OCI-LY3 (cell line): Measurements from ENCODE around the gene SHROOM3.

Source experiments
- H2AFZ ChIP-seq: fragments of 200-600, 300-600 bp; shearing (Covaris generic); 2 replicates; pipeline ENCODE4 v1.6.0; 2014; ENCODE audit warnings: antibody characterized with exemption, low read depth, low read length
- H3K27ac ChIP-seq: fragments of 200-600, 300-600 bp; sonication (generic); 2 replicates; pipeline ENCODE4 v1.5.1; 2014; ENCODE audit warnings: mild to moderate bottlenecking, low read length, moderate library complexity, mixed read lengths
- H3K27me3 ChIP-seq: fragments of 200-600, 300-600 bp; sonication (generic); 2 replicates; pipeline ENCODE4 v1.6.1; 2014; ENCODE audit warnings: low read depth, low read length, mixed read lengths
- H3K36me3 ChIP-seq: fragments of 200-600, 300-600 bp; sonication (generic); replicated peaks from 2 replicates; pipeline ENCODE3; 2014; ENCODE audit warnings: low read depth, low read length, mixed read lengths
- H3K4me1 ChIP-seq: fragments of 300-600, 200-600 bp; sonication (generic); 2 replicates; pipeline ENCODE4 v1.6.1; 2014; ENCODE audit warnings: low read length, mixed read lengths
- H3K4me2 ChIP-seq: fragments of 200-600, 300-600 bp; sonication (generic); 2 replicates; pipeline ENCODE4 v1.6.1; 2014; ENCODE audit warnings: low read length, mixed read lengths
- H3K4me3 ChIP-seq: fragments of 300-600, 200-600 bp; sonication (generic); 2 replicates; pipeline ENCODE4 v1.5.1; 2014; ENCODE audit warnings: antibody characterized with exemption, mild to moderate bottlenecking, low read length, moderate library complexity
- H3K79me2 ChIP-seq: fragments of 300-600, 200-600 bp; shearing (Covaris generic); 2 replicates; pipeline ENCODE4 v1.6.1; 2014; ENCODE audit warnings: mild to moderate bottlenecking, low read length, mixed read lengths
- H3K9ac ChIP-seq: fragments of 300-600, 200-600 bp; shearing (Covaris generic); 2 replicates; pipeline ENCODE4 v1.6.0; 2014; ENCODE audit warnings: mild to moderate bottlenecking, low read length, moderate library complexity
- H3K9me3 ChIP-seq: fragments of 200-600, 300-600 bp; shearing (Covaris generic); 2 replicates; pipeline ENCODE4 v1.6.1; 2014; ENCODE audit warnings: low read length, mixed read lengths; ENCODE audit not compliant: insufficient read depth
- H4K20me1 ChIP-seq: fragments of 200-600, 300-600 bp; sonication (generic); 2 replicates; pipeline ENCODE4 v1.6.1; 2016; ENCODE audit warnings: low read length, mixed read lengths; ENCODE audit not compliant: insufficient read depth
- CTCF ChIP-seq: fragments of 200-600, 300-600 bp; sonication (generic); IDR thresholded peaks from 2 replicates; pipeline ENCODE4 v1.5.1; 2014; ENCODE audit warnings: antibody characterized with exemption, low read length, low read depth
- EZH2phosphoT487 ChIP-seq: fragments of 200-600 bp; shearing (Covaris generic); IDR thresholded peaks from 2 replicates; pipeline ENCODE4 v1.6.1; 2018; ENCODE audit warnings: antibody characterized with exemption, mixed run types, low read depth

The SHROOM3 gene

DNA sequence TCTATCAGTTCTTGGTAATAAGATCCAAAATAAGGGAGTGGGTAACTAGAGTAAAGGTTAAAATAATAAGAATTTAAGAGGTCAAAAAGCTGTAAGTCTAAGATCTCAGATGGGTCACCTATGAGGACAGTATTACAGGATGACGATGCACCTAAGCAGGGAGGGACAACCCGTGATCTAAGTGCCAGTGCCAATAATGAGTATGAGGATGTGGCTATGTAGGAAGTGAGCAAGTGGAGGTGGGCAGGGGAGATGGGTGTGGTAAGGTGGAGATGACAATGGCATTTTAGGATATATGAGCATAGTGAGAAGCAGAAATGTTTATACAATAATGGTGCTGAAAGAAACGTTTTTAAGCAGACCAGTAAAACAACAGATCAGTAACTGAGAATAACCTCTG, 33.4 kb upstream of the SHROOM3 start:
- H3K36me3 ChIP-seq = no peaks in the 10 kb centered on the region
- no peaks in the 10 kb centered on the region for H3K79me2 ChIP-seq
- TF ChIP-seq CTCF (no peak), EZH2phosphoT487 (no peak)
- H3K9me3 ChIP-seq = no peaks in the 10 kb centered on the region
- H3K27me3 ChIP-seq = peaks cover 38% of the 10 kb centered on the region
- H2AFZ ChIP-seq = no peak overlapping the region
- no peak overlapping the region for H3K27ac ChIP-seq
- H3K4me1 ChIP-seq = no peaks in the 10 kb centered on the region
- no peak overlapping the region for H3K9ac ChIP-seq
- no peak overlapping the region for H3K4me3 ChIP-seq
- H3K4me2 ChIP-seq = no peak overlapping the region
- H4K20me1 ChIP-seq = no peaks in the 10 kb centered on the region

GRCh38 chr4:76406081-76406480, 28.9 kb upstream of the SHROOM3 start:
- no peak for TF ChIP-seq EZH2phosphoT487
- no peak for TF ChIP-seq CTCF

DNA sequence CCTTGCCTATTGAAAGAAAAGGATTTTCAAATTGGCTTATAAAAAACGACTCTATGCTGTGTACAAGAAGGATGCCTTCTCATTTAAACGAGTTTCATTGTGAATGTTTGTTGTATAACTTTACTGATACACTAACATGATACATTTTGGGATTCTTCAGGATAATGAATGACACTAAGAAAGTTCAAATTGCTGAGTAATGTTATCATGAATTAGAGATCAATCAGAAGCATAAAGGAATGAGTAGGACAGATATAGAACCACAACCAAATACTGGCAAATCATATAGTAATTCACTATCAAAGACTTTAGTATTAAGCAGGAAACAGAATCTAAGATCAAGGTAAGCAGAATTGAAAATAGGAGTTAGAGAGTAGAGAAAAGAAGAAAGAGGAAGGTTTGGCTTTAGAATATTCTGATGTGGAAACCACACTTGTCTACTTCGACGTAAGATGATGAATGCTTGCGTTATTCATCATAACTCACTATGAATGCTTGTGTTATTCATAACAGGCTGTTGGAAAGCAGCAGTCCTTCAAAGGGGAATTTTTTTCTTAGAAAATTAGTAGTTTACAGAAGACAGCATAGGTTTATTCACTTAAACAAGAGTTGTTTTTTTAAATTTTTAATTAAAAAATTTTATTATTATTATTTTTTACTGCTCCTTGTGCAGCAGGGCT, 27.4 kb upstream of the SHROOM3 start:
- no peak overlapping the region for H2AFZ ChIP-seq
- H3K4me3 ChIP-seq = no peak overlapping the region
- H3K4me2 ChIP-seq = no peak overlapping the region
- H3K9me3 ChIP-seq = no peaks in the 10 kb centered on the region
- H3K4me1 ChIP-seq = peaks cover 7% of the 10 kb centered on the region
- no peak overlapping the region for H3K27ac ChIP-seq
- H3K9ac ChIP-seq = no peak overlapping the region
- TF ChIP-seq CTCF (no peak), EZH2phosphoT487 (no peak)
- no peaks in the 10 kb centered on the region for H3K79me2 ChIP-seq
- peaks cover 34% of the 10 kb centered on the region for H3K27me3 ChIP-seq
- H3K36me3 ChIP-seq = no peaks in the 10 kb centered on the region
- H4K20me1 ChIP-seq = no peaks in the 10 kb centered on the region

More at GRCh38 chr4:76406081-76406480, 28.9 kb upstream of the SHROOM3 start:
- no peak overlapping the region for H2AFZ ChIP-seq
- no peaks in the 10 kb centered on the region for H3K79me2 ChIP-seq
- H3K4me3 ChIP-seq = no peak overlapping the region
- no peaks in the 10 kb centered on the region for H3K9me3 ChIP-seq
- no peaks in the 10 kb centered on the region for H3K36me3 ChIP-seq
- no peak overlapping the region for H3K27ac ChIP-seq
- H3K9ac ChIP-seq = no peak overlapping the region
- no peaks in the 10 kb centered on the region for H4K20me1 ChIP-seq
- H3K4me2 ChIP-seq = no peak overlapping the region
- peaks cover 39% of the 10 kb centered on the region for H3K27me3 ChIP-seq
- peaks cover 7% of the 10 kb centered on the region for H3K4me1 ChIP-seq

- TF ChIP-seq EZH2phosphoT487 (no peak), CTCF (no peak)
- Histone ChIP-seq H3K27ac (no peak overlapping the region), H3K27me3 (peaks cover 12% of the 10 kb centered on the region), H3K79me2 (no peaks in the 10 kb centered on the region), H3K36me3 (no peaks in the 10 kb centered on the region), H4K20me1 (no peaks in the 10 kb centered on the region), H3K4me2 (no peak overlapping the region), H3K9me3 (no peaks in the 10 kb centered on the region), H3K4me3 (no peak overlapping the region), H3K4me1 (peaks cover 7% of the 10 kb centered on the region), H3K9ac (no peak overlapping the region), H2AFZ (no peak overlapping the region)
These were observed 24.4 kb upstream of the SHROOM3 start for GRCh38 chr4:76410636-76411035.
